Measurements from ENCODE around the gene ASB4.
"Not testable (repeated sequence)": the region's sequence is repeated elsewhere in the genome, so short reads cannot be mapped to it uniquely, and the experiment has no call there.

Gene ASB4

DNA sequence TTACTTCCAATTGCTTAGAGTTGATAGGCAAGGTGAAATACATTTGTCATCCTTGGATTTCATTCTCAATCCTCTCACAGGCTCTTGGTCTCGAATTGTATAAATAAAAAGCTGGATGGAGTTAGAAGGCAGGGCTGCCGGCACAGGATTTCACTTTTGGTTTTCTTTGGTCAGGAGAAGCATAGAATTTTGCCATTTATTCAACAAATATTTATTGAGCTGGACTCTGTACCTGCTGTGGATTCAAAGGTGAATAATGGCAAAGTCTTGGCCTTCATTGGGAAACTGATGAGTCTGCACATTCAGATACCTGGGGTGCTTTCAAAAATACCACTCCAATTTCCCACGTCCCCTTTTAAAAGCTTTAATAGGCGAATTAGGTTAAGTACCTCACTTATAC, 60.9 kb downstream of the ASB4 start:
- no peak overlapping the region for H3K4me3 ChIP-seq (ENCODE audit: low read length)
- no peaks in the 10 kb centered on the region for H3K9me3 ChIP-seq (replicated peaks; ENCODE audit: low read length)
- no peak overlapping the region for H3K9ac ChIP-seq (ENCODE audit: low read depth, low read length)
- peaks cover 5% of the 10 kb centered on the region for H3K27me3 ChIP-seq (ENCODE audit: control insufficient read depth, insufficient read depth, low read length)
- no peaks in the 10 kb centered on the region for H3K36me3 ChIP-seq (ENCODE audit: insufficient read depth, low read length)
- H3K4me1 ChIP-seq (ENCODE audit: control insufficient read depth, insufficient read depth, low read length): peaks cover 21% of the 10 kb centered on the region
- no peak overlapping the region for H3K4me2 ChIP-seq (ENCODE audit: low read length)

DNA sequence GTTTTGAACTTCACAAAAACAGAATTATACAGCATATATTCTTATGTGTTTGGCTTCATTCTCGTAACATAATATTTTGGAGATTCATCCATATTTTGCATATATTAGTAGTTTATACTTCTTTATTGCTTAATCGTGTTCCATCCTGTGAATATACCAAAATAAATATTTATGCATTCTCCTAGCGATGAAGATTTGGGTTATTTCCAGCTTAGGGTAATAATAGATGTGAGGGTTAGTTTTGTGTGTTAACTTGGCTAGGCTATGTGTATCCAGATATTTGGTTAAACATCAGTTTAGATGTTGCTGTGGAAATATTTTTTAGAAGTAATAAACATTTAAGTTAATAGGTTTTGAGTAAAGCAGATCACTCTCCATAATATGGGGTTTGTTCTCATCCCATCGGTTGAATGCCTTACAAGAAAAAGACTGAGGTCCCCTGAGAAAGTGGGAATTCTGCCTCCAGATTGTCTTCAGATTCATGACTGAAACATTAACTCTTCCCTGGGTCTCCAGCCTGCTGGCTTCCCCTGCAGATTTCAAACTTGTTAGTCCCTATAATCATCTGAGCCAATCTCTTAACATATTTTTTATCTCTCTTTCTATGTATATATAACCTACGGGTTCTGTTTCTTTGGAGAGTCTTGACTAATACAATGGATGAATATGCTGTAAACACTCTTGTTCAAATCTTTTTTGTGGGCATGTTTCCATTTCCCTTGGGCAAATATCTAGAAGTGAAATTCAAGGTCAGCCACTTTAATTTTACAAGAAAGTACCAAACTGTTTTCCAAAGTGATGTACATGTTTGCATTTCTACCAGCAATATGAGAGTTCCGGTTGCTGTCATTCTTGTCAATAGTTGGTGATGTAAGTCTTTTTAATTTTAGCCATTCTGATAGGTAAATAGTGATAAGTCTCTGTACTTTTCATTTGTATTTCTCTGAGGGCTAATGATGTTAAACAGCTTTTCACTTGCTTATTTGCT, 61.9 kb downstream of the ASB4 start:
- no peak overlapping the region for H3K4me3 ChIP-seq (ENCODE audit: low read length)
- no peaks in the 10 kb centered on the region for H3K9me3 ChIP-seq (replicated peaks; ENCODE audit: low read length)
- H3K9ac ChIP-seq (ENCODE audit: low read depth, low read length): no peak overlapping the region
- no peaks in the 10 kb centered on the region for H3K36me3 ChIP-seq (ENCODE audit: insufficient read depth, low read length)
- peaks cover 21% of the 10 kb centered on the region for H3K4me1 ChIP-seq (ENCODE audit: control insufficient read depth, insufficient read depth, low read length)
- peaks cover 4% of the 10 kb centered on the region for H3K27me3 ChIP-seq (ENCODE audit: control insufficient read depth, insufficient read depth, low read length)
- no peak overlapping the region for H3K4me2 ChIP-seq (ENCODE audit: low read length)

DNA sequence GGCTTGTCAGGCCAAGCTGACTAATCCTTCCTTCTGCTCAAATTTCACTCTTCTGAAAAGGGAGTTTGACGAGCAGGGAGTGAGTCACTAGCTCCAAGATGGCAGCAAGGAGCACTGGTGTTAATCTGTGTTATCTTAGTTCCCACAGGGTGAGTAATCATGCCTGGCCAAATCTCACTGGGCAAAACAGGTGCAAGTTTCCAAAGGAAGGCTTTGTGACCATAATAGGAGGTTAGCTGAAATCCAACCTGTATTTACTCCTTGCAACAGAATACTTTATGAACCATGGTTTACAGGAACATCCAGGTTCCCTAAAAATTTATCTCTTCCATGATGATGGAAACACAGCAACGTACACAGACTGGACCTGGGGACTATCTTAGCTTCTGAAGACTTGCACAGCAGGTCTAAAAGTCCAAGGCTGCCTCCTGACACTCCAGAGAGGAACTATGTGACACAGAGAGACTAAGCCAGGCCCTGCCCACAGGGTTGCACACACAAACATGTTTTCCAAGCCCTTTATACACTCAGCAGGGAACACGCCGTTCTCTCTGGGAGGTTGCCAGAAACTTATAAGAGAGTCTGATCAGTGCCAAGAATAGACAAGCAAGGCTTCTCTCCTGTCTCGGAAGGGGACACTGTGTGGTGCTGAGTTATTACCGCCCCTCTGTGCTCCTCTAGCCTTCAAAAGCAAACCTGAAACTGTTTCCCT, 64.2 kb downstream of the ASB4 start:
- Histone ChIP-seq H3K4me3 (ENCODE audit: low read length) (peak overlapping the region; percentile 23), H3K4me1 (ENCODE audit: control insufficient read depth, insufficient read depth, low read length) (peaks cover 21% of the 10 kb centered on the region), H3K9me3 (replicated peaks; ENCODE audit: low read length) (no peaks in the 10 kb centered on the region), H3K4me2 (ENCODE audit: low read length) (peak overlapping the region; percentile 58), H3K36me3 (ENCODE audit: insufficient read depth, low read length) (no peaks in the 10 kb centered on the region), H3K27me3 (ENCODE audit: control insufficient read depth, insufficient read depth, low read length) (no peaks in the 10 kb centered on the region), H3K9ac (ENCODE audit: low read depth, low read length) (peak overlapping the region; percentile 8)

DNA sequence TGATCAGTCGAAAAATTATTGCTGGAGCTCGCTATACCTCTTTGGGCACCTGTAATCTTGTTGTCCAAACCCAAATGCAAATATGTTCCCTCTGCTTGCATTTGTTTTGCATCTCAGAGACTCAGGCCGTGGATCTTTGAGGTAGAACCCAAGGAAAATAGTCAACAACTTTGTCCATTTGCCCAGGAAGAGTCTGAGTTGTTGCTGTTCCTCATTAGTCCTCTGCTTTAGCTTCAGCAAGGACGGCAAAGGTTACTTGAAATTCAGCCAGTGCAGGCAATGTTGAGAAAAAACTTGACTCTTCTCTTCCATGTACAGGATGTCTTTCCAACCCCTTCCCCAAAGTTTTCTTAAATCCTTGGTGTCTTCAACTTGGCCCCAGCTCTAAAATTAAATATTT, 64.8 kb downstream of the ASB4 start:
- Histone ChIP-seq H3K36me3 (ENCODE audit: insufficient read depth, low read length) (no peaks in the 10 kb centered on the region), H3K4me3 (ENCODE audit: low read length) (peak overlapping the region; percentile 23), H3K4me2 (ENCODE audit: low read length) (peak overlapping the region; percentile 58), H3K4me1 (ENCODE audit: control insufficient read depth, insufficient read depth, low read length) (peaks cover 16% of the 10 kb centered on the region), H3K9me3 (replicated peaks; ENCODE audit: low read length) (no peaks in the 10 kb centered on the region), H3K27me3 (ENCODE audit: control insufficient read depth, insufficient read depth, low read length) (no peaks in the 10 kb centered on the region), H3K9ac (ENCODE audit: low read depth, low read length) (peak overlapping the region; percentile 8)

DNA sequence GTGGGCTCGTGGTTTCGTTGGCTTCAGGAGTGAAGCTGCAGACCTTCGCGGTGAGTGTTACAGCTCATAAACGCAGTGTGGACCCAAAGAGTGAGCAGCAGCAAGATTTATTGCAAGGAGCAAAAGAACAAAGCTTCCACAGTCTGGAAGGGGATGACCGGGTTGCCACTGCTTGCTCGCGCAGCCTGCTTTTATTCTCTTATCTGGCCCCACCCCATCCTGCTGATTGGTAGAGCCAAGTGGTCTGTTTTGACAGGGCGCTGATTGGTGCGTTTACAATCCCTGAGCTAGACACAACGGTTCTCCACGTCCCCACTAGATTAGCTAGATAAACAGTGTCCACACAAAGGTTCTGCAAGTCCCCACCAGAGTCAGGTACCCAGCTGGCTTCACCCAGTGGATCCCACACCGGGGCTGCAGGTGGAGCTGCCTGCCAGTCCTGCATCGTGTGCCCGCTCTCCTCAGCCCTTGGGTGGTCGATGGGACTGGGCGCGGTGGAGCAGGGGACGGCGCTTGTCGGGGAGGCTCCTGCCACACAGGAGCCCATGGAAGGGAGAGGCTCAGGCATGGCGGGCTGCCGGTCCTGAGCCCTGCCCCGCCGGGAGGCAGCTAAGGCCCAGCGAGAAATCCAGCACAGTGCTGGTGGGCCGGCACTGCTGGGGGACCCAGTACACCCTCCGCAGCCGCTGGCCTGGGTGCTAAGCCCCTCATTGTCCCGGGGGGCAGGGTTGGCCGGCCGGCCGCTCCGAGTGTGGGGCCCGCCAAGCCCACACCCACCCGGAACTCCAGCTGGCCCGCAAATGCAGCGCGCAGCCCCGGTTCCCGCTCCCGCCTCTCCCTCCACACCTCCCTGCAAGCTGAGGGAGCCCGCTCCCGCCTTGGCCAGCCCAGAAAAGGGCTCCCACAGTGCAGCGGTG, 66.5 kb downstream of the ASB4 start:
- peaks cover 16% of the 10 kb centered on the region for H3K4me1 ChIP-seq (ENCODE audit: control insufficient read depth, insufficient read depth, low read length)
- H3K4me2 ChIP-seq (ENCODE audit: low read length); H3K9ac ChIP-seq (ENCODE audit: low read depth, low read length); H3K27me3 ChIP-seq (ENCODE audit: control insufficient read depth, insufficient read depth, low read length); H3K36me3 ChIP-seq (ENCODE audit: insufficient read depth, low read length); H3K9me3 ChIP-seq (replicated peaks; ENCODE audit: low read length); H3K4me3 ChIP-seq (ENCODE audit: low read length): not testable (repeated sequence)

DNA sequence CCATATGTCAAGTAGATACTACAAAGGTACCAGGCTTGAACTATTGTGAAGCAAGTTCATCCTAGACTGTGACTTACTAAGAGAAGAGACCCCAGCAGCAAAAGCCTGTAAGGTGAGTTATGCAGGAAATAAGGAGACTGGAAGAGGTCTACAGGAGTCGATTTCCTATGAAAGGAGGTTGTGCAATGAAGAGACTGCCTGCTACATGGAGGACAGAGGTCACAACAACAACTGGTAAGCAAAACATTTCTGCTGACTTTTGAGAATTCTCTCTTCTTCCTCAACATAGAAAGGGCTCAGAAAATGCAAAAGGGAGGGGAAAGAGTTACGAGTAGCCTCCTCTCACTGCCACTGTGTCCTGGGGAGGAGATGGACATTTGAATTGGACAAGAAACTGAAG, 68.2 kb downstream of the ASB4 start:
- H3K4me2 ChIP-seq (ENCODE audit: low read length): no peak overlapping the region
- peaks cover 16% of the 10 kb centered on the region for H3K4me1 ChIP-seq (ENCODE audit: control insufficient read depth, insufficient read depth, low read length)
- no peaks in the 10 kb centered on the region for H3K36me3 ChIP-seq (ENCODE audit: insufficient read depth, low read length)
- H3K9ac ChIP-seq (ENCODE audit: low read depth, low read length): no peak overlapping the region
- H3K9me3 ChIP-seq (replicated peaks; ENCODE audit: low read length): no peaks in the 10 kb centered on the region
- peaks cover 4% of the 10 kb centered on the region for H3K27me3 ChIP-seq (ENCODE audit: control insufficient read depth, insufficient read depth, low read length)
- no peak overlapping the region for H3K4me3 ChIP-seq (ENCODE audit: low read length)

DNA sequence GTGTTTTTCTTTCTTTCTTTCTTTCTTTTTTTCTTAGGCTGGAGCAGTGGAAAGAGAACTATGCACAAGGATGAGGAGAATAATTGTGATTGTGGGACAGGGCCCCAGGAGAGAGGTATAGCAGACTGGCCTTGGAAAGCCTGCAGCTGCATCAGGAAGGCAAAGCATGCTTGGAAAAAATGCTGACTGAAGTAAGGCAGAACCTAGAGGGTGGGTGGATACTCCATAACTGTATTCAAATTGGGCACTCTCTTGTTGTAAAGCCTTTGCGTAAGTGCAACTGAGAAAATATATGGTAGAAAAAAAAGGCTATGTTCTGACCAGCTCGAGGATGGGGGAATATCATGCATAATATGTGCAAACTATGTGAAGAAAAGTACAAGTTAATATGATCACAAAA, 71.0 kb downstream of the ASB4 start:
- Histone ChIP-seq H3K36me3 (ENCODE audit: insufficient read depth, low read length) (no peaks in the 10 kb centered on the region), H3K4me2 (ENCODE audit: low read length) (no peak overlapping the region), H3K9me3 (replicated peaks; ENCODE audit: low read length) (no peaks in the 10 kb centered on the region), H3K27me3 (ENCODE audit: control insufficient read depth, insufficient read depth, low read length) (peaks cover 5% of the 10 kb centered on the region), H3K4me3 (ENCODE audit: low read length) (no peak overlapping the region), H3K9ac (ENCODE audit: low read depth, low read length) (no peak overlapping the region), H3K4me1 (ENCODE audit: control insufficient read depth, insufficient read depth, low read length) (no peaks in the 10 kb centered on the region)

DNA sequence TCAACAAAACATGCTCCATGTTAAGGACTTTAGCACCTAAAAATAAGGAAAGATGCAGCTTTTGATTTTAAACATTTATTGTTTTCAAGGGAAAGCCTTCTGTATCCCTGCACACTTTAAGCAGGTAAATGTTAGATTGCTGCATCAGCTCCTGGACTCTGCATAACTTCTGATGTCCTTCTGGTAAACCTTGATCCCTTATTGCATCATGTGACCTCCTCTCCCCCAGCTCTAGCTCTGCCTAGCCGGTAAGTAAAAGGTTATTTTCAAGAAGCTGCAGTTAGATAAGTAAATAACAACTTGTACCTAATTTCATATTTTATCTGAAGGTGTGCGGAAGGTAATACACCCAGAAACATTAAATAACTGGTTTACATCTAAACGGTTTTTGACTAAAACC, 73.1 kb downstream of the ASB4 start:
- Histone ChIP-seq H3K4me2 (ENCODE audit: low read length) (no peak overlapping the region), H3K4me3 (ENCODE audit: low read length) (no peak overlapping the region), H3K9me3 (replicated peaks; ENCODE audit: low read length) (no peaks in the 10 kb centered on the region), H3K36me3 (ENCODE audit: insufficient read depth, low read length) (no peaks in the 10 kb centered on the region), H3K4me1 (ENCODE audit: control insufficient read depth, insufficient read depth, low read length) (no peaks in the 10 kb centered on the region), H3K27me3 (ENCODE audit: control insufficient read depth, insufficient read depth, low read length) (peaks cover 5% of the 10 kb centered on the region), H3K9ac (ENCODE audit: low read depth, low read length) (no peak overlapping the region)

DNA sequence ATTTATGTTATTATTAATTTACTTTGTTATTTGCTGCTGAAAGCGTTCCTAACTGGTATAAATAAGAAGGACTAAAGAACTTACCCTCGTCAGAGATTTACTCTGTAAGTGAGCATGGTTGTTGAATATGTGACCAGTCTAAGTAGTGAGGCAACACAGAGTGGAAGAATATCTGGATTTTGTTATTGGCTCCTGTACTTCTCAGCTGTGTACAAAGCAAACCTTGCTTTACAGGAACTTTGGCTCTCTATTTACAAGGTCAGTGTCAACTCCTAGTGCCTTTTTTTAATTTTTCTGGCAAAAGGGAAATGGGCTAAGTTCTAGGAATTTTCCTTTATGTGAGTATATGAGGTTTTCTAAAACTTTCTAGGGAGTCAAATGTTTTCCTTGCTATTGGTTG, 74.9 kb downstream of the ASB4 start:
- peaks cover 5% of the 10 kb centered on the region for H3K27me3 ChIP-seq (ENCODE audit: control insufficient read depth, insufficient read depth, low read length)
- H3K4me1 ChIP-seq (ENCODE audit: control insufficient read depth, insufficient read depth, low read length): no peaks in the 10 kb centered on the region
- H3K9me3 ChIP-seq (replicated peaks; ENCODE audit: low read length): no peaks in the 10 kb centered on the region
- H3K4me2 ChIP-seq (ENCODE audit: low read length): no peak overlapping the region
- no peak overlapping the region for H3K9ac ChIP-seq (ENCODE audit: low read depth, low read length)
- no peaks in the 10 kb centered on the region for H3K36me3 ChIP-seq (ENCODE audit: insufficient read depth, low read length)
- H3K4me3 ChIP-seq (ENCODE audit: low read length): no peak overlapping the region

DNA sequence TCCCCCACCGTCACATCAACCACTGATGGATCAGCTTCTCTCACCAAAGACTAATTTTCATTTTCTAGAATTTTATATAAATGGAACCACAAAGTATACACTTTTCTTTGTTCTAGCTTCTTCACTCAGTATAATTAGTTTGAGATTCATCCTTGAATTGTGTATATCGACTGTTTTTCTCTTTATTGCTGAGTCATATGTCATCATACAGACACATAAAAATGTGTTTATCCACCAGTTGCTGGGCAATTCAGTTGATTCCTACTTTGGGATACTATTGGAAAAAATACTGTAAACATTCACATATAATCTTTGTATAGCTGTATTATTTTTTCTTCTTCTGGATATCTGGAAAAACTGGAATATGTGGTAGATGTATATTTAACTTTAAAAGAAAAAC, 84.0 kb downstream of the ASB4 start:
- H3K4me2 ChIP-seq (ENCODE audit: low read length): no peak overlapping the region
- H3K4me3 ChIP-seq (ENCODE audit: low read length): no peak overlapping the region
- H3K9me3 ChIP-seq (replicated peaks; ENCODE audit: low read length): no peaks in the 10 kb centered on the region
- H3K4me1 ChIP-seq (ENCODE audit: control insufficient read depth, insufficient read depth, low read length): no peaks in the 10 kb centered on the region
- H3K36me3 ChIP-seq (ENCODE audit: insufficient read depth, low read length): no peaks in the 10 kb centered on the region
- H3K27me3 ChIP-seq (ENCODE audit: control insufficient read depth, insufficient read depth, low read length): no peaks in the 10 kb centered on the region
- no peak overlapping the region for H3K9ac ChIP-seq (ENCODE audit: low read depth, low read length)

DNA sequence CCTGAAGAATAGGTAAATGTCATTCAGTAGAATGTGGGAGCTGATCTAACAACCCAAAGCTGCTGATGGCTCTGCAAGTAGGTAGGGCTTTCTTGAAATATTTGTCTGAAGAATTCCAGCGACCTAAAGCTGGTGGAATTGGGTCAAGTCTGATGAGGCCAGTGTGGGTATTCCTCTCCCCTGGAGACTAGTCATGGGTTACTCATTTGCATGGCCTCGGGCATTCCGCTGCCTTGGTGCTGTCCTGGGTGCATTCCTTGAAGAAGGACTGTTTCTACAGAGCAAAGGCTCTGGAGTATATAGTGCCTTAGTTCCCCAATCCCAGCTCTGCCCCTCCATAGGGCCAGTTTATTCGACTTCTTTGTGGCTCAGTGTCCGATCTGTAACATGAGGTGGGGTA, 91.4 kb downstream of the ASB4 start:
- H3K27me3 ChIP-seq (ENCODE audit: control insufficient read depth, insufficient read depth, low read length): peaks cover 7% of the 10 kb centered on the region
- H3K4me1 ChIP-seq (ENCODE audit: control insufficient read depth, insufficient read depth, low read length): no peaks in the 10 kb centered on the region
- no peaks in the 10 kb centered on the region for H3K9me3 ChIP-seq (replicated peaks; ENCODE audit: low read length)
- H3K4me3 ChIP-seq (ENCODE audit: low read length): no peak overlapping the region
- H3K36me3 ChIP-seq (ENCODE audit: insufficient read depth, low read length): no peaks in the 10 kb centered on the region
- H3K9ac ChIP-seq (ENCODE audit: low read depth, low read length): no peak overlapping the region
- H3K4me2 ChIP-seq (ENCODE audit: low read length): no peak overlapping the region
